HPDE6-E6E7 (cell line): ENCODE data around the gene CBX3.
"Not testable (repeated sequence)": the region's sequence is repeated elsewhere in the genome, so short reads cannot be mapped to it uniquely, and the experiment has no call there.

Experiments used
- DNase-seq: peaks from one replicate; pipeline ENCODE4 v3.0.0; 2011; ENCODE audit warnings: missing footprints; ENCODE audit errors: extremely low spot score

The CBX3 gene

DNA sequence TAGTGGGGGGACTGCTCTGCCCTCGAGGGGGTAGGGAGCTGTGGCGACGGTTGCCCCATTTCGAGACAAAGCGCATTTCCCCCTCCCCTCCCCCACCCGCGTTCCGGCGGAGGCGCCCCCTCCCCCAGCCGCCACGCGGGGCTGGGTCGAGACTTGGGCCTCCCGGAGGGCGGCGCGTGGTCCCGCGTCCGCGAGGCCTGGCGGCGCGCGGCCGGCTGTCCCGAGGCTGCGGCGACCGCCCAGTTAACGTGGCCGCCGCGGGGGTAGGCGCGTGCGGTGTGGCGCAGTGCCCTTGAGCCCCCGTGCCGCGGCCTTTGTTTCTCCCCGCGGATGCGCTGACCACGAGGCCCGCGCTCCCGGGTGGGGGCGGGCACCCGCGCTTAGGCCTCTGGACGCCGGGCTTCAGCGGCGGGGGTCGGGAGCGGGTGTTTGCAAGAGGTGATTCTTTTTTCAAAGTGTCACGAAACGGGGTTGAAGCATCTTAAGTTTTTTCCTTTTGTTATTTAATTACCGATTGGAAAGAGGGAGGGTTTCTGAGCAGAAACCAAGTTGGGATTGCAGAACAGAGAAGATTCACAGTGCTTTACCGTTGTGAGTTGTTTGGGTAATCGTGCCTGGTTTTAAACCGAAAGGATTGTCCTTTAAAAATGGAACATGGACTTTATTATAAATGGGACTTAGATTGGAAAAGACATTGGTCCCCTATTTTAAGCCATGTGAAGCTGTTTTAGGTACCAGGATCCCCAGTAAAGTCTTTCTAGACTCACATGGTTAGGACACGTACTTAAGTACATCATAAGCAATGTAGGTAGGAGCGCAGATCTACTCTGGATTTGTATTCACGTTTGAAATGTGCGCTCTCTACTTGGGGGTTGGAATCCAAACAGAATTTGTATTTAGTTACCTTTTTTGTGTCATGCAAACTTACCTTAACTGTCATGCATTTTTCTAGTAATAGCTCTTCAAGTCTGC is 760 bp downstream of the CBX3 start:
- no peak for DNase-seq

DNA sequence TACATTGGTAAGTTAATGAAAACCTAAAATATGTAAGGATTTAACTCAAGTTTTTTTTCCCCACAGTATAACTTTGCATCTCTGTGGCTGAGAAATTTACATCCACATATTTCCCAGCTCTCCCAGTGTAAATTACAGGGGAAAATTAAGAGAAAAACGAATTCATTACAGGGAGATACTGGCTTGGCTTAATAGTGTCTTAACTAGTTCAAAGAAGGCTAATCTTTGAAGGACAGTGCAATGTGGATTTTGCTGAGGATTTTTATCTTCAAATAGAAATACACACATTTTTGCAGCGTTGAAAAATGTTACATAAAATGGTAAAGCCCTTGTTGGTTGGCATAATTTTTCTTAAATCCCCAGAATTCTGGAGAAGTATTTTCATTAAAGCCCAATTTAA is 1.5 kb downstream of the CBX3 start:
- DNase-seq: no peak

DNA sequence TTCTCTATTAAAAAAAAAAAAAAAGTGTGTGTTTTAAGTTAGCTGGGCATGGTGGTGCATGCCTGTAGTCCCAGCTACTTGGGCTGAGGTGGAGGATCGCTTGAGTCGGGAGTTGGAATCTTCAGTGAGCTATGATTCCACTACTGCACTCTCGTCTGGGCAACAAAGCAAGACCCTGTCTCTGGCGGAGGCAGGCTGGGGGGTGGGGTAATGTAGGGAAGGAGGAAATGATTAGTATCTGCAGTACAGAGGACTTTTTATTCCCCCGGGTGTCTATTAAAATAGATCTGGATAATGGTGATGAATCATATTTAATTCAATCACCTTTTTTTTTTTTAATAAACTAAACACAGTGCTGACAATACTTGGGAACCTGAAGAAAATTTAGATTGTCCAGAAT is 6.5 kb downstream of the CBX3 start:
- no peak for DNase-seq

DNA sequence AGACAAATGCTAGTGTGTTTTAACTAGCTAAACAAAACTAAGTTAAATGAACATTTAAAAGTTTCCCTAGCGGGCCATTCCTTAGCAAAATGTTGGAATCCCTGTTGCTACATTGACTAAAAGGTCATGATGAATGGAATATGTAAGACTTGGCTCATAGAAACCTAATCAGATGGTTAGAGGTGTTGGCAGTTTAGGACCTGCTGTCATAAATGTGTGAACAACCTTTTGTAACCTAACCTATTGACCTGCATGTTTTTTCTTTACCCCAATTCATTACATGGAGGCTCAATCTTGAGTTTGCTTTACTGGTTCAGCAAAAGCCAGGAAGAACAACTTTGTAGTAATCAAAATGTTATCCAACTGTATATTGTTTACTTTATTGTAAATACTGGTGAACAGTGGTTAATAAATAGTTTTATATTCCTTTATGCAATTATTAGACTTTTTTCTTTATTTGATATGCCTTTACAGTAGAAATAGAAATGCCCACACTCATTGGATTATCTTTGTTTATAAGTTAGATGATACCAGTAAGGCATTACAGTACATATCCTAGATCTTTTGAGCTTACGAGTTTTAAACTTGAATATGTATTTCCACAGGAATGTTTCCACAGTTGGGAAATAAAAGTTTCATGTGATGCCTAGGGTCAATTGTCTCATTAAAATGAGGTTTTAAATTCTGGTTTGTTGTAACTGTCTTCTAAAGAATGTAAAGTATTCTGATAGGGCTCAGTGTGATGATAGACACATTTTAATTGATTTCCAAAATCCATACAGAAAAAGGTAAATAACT is 11.6 kb downstream of the CBX3 start:
- no peak for DNase-seq

GRCh38 chr7:26213807-26214515 is 12.4 kb downstream of the CBX3 start:
- DNase-seq: no peak

DNA sequence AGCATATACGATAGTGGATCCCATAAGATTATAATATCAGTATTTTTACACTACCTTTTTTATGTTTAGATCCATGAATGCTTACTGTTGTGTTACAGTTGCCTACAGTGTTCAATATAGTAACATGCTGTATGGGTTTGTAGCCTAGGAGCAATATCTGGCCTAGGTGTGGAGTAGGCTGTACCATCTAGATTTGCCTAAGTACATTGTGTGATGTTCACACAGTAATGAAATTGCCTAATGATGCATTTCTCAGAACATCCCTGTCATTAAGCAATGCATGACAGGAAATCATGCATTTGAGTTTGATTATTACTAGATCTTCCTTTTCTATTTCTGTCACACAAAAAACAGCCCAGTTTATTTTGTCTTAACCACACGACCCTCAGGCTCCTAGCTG is 14.5 kb downstream of the CBX3 start:
- DNase-seq: no peak

- DNase-seq: no peak
These were observed 22.8 kb downstream of the CBX3 start for GRCh38 chr7:26224359-26224758.

DNA sequence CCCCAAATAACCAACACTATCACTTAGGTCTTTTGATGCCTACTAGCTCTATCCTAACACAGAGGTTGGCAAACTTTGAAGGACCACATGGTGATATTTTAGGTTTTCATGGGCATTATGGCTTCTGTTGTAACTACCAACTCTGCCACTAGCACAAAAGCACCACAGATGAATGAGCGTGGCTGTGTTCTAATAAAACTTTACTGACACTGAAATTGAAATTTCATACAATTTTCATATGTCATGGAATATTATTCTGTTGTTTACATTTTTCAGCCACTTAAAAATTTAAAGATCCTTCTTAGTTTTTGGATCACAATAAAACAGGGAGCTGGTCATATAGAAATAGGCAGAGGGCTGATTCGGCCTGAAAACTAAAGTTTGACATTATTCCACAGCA is 26.4 kb downstream of the CBX3 start:
- no peak for DNase-seq

GRCh38 chr7:26233902-26234511 is 32.5 kb downstream of the CBX3 start:
- DNase-seq: no peak

DNA sequence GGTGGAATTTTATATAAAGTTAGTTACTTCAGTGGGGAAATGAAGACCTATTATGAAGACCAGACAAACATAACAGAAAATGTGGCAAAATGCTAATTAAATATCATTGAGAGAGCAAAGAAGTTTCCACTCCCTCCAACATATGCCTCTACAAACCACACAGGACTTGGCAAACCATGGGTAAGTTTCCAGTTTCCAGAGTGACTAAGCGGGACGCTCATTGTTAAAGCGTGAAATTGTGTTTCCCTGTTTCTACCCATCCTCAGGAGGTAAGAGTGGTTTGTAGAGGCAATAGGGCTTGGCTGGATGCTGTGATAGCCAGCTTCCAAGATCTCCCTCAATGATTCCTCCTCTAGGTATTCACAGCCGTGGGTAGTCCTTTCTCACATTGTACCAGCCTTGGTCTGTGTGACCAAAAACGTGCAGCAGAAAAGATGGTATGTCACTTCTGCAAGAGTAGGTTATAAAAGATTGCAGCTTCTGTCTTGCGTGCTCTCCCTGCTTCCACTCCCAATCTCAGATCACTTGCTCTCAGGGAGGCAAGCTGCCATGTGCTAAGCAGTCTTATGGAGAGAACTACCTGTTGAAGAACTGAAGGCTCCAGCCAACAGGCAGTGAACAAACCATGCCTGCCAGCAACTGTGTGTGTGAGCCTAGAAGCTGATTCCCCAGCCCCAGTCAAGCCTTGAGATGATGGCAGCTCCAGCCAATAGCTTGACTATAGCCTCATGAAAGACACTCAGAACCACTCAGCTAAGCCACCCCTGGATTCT is 35.7 kb downstream of the CBX3 start:
- DNase-seq: no peak

GRCh38 chr7:26238032-26238431 is 36.5 kb downstream of the CBX3 start:
- DNase-seq: no peak

DNA sequence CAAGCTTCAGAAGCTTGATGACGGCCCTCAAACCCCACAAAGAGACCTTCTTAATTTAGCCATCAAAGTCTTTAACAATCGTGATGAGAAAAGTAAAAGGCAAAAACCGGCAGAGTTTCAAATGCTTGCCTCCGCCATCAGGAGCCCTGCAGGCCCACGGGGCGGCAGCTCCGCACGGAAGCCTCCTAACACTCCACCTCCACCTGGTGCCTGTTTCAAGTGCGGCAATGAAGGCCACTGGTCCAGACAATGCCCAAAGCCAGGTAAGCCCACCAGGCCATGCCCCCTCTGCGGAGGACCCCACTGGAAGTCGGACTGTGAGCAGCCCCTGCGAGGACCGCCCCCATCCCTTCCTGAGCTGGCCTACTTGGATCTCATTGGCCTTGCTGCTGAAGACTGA is 43.6 kb downstream of the CBX3 start:
- DNase-seq: no peak

- no peak for DNase-seq
These were observed 48.7 kb downstream of the CBX3 start for GRCh38 chr7:26250239-26250638.

- not testable (repeated sequence) for DNase-seq
These were observed 60.3 kb downstream of the CBX3 start for GRCh38 chr7:26261866-26262265.
